ENCODE measurements around the gene CFD. TPM values are rescaled to one million over a fixed set of nuclear protein-coding genes. Genes with fewer than 3 reads are reported as not detected.

The CFD gene
- 1.1 TPM for polyA plus RNA-seq (2012; ENCODE audit: insufficient read depth, insufficient read length, low read depth)

DNA sequence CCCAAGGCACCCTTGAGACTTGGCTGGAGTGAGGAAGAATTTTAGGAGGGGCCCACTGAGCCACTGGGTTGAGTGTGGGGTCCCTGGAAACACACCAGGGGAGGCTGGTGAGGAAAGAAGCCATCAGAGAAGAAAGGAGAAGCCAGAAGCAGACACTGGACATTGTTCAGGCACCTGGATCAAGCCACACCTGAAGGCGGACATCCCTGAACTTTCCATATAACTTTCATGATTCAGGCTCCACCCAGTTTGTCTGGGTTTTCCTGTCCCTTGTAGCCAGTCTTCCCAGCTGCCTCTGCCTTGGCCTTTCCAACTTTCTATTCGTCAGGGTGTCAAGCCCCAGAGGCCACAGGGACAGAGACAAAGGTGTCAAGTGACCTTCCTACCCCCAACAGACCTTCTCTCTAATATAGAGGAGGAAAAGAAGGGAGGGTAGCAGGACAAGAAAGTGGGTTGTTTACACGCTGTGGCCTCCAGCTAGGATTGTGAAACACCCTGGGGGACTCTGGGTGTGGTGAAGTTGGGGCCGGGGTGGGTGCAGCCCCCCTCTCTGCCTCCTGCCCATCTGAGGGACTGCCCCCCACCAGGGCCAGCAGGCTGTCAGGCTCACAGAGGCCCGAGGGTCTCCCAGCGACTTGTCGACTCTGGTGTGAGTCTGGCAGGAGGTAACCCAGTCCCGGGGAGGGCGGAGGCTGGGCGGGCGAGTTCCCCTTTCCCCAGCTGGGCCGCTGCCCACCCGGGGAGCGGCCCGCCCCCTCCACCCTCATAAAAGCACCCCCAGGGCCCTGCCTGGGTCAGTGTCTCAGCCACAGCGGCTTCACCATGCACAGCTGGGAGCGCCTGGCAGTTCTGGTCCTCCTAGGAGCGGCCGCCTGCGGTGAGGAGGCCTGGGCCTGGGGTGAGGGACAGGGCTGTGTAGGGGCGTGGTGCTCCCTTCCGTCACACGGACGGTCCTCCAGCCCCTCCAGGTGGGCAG is at the start of gene CFD:
Gene CFD, plus strand, starts transcription at position 797 of the 976 bp plus-strand sequence. Its CDS starts 26 bp downstream, at position 823.
- Histone ChIP-seq H3K9me3 (peaks cover 3% of the 10 kb centered on the region; the same call in 1 of the 2 replicates), H3K36me3 (no peaks in the 10 kb centered on the region), H3K4me1 (0 out of 2 replicates have a peak, but pooled peaks cover 2% of the 10 kb centered on the region), H3K27me3 (peaks cover 41% of the 10 kb centered on the region), H3K4me3 (ENCODE audit: low read depth, low read length) (no peak within 1 kb of the TSS)
- TF ChIP-seq CTCF (IDR thresholded peaks at IDR 0.05; ENCODE audit: low read depth, low read length), result no peak
- no peak for DNase-seq

GRCh38 chr19:810077-810855 is 49.2 kb upstream of the CFD start:
- H3K4me1 ChIP-seq, result peaks cover 3% of the 10 kb centered on the region
- H3K9me3 ChIP-seq, result no peaks in the 10 kb centered on the region
- H3K36me3 ChIP-seq, result peaks cover 89% of the 10 kb centered on the region
- no peaks in the 10 kb centered on the region for H3K27me3 ChIP-seq
- TF ChIP-seq CTCF (IDR thresholded peaks at IDR 0.05; ENCODE audit: low read depth, low read length), result no peak
- H3K4me3 ChIP-seq (ENCODE audit: low read depth, low read length), result no peak overlapping the region
- DNase-seq, result no peak

GRCh38 chr19:810883-811489 is 48.5 kb upstream of the CFD start:
- Histone ChIP-seq H3K9me3 (no peaks in the 10 kb centered on the region), H3K27me3 (no peaks in the 10 kb centered on the region), H3K4me3 (ENCODE audit: low read depth, low read length) (no peak overlapping the region), H3K36me3 (peaks cover 86% of the 10 kb centered on the region), H3K4me1 (no peaks in the 10 kb centered on the region)
- no peak for TF ChIP-seq CTCF (IDR thresholded peaks at IDR 0.05; ENCODE audit: low read depth, low read length)
- no peak for DNase-seq

- H3K4me1 ChIP-seq, result no peaks in the 10 kb centered on the region
- TF ChIP-seq CTCF (IDR thresholded peaks at IDR 0.05; ENCODE audit: low read depth, low read length), result no peak
- H3K36me3 ChIP-seq, result peaks cover 80% of the 10 kb centered on the region
- no peak overlapping the region for H3K4me3 ChIP-seq (ENCODE audit: low read depth, low read length)
- no peak for DNase-seq
- no peaks in the 10 kb centered on the region for H3K9me3 ChIP-seq
- H3K27me3 ChIP-seq, result no peaks in the 10 kb centered on the region
These were observed 47.9 kb upstream of the CFD start for GRCh38 chr19:811506-812048.

DNA sequence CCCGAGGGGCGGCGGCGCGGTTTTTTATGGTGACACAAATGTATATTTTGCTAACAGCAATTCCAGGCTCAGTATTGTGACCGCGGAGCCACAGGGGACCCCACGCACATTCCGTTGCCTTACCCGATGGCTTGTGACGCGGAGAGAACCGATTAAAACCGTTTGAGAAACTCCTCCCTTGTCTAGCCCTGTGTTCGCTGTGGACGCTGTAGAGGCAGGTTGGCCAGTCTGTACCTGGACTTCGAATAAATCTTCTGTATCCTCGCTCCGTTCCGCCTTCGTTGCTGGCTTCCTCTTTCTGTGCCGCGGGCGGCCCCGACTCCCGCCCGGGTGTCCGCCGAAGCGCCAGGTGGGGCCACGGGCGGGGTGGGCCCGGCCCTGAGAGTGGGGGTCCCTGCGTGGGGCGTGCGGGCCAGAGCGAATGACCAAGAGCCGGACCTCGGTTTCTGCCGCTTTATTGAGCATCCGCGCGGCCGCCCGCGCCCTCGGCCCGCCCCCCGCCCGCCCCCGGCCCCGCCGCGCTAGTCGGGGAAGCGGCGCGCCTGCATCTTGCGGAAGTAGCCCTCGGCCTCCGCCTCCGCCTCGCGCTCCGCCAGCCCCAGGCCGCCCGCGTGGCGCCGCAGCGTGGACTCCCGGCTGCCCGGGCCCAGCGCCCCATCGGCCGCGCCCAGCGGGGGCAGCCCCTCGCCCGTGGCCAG is 47.3 kb upstream of the CFD start:
- no peak for DNase-seq
- Histone ChIP-seq H3K27me3 (no peaks in the 10 kb centered on the region), H3K4me1 (no peaks in the 10 kb centered on the region), H3K36me3 (peaks cover 74% of the 10 kb centered on the region), H3K4me3 (ENCODE audit: low read depth, low read length) (no peak overlapping the region), H3K9me3 (no peaks in the 10 kb centered on the region)
- no peak for TF ChIP-seq CTCF (IDR thresholded peaks at IDR 0.05; ENCODE audit: low read depth, low read length)

Measured in BE2C (cell line).